Measurements from ENCODE around the gene TNFRSF14.
A peak's percentile ranks its signal among the peaks of the same experiment; 100 is the strongest.

The TNFRSF14 gene

DNA sequence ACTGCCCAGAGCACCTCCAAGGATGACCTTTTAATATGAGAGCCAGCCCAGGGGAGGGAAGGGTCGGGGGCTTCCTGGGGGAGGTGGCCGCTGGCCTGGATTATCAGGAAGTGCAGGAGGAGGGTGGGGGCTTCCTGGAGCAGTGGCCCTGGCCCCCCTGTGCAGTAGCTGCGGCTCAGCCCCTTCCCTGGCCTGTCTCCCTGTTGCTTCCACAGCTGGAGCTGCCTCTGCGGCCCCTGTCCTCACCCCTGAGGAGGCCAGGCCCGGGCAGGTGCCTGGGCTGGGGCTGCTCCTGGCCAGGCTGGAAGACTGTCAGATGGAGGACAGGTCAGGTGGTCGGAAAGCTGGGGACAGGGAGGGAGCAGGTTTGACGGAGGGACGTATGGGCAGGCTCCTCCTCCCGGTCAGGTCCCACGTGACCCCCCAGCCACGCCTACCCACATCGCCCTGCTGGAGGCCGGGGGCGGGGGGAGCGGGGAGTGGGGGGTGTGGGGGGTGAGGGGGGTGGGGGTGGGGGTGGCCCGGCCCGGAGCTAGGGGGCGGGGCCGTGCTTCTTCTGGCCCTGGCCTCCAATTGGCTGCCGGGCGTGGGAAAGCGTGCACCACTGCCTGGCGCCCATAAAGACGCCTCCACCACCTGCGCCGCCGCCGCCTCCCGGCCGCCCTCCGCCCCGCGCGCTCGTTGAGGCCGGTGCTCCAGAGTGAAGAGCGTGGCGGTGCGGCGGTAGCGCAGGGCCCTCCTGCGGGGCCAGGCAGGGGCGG is 10.2 kb upstream of the TNFRSF14 start:
- TF ChIP-seq ZNF8 (CRISPR knock-in tag; IDR thresholded peaks at IDR 0.05): no peak
- 0 out of 2 replicates have a peak, but pooled peaks have one; percentile 33 for TF ChIP-seq ZFP3 (CRISPR knock-in tag; IDR thresholded peaks at IDR 0.05)
- peak; percentile 72 for ATAC-seq

DNA sequence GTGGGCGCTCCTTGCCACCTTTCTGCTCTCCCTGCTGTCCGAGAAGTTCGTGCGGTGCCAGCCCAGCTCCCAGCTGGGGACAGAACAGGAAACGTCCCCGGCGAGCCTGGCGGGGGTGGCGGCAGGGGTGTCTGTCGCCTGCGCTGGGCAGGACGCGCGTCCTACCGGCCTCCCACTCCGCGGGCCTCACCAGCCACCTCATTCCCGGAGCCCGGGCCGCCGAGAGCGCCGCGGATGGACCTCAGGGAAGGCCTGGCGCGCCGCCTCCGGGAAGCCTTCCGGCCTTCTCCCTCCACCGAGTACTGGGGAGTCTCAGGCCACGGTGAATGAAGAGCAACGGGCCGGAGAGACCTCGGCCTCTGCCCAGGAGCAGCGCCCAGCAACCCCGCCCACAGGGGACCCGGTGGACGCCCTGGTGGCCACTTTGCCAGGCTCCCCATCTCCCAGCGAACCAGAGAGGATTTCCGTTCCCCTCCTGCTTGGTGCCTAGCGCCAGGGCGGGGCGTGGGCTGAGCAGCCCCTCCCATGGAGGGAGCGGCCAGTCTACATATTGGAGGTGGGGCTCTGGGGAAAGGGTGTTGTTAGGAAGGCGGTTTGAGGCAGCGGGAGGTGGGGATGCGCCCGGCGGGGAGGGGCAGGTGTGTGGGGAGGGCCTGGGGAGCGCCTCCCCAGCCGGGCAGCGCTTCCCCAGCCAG is 9.5 kb upstream of the TNFRSF14 start:
- peak; percentile 85 for ATAC-seq
- TF ChIP-seq CSDC2 (CRISPR knock-in tag; IDR thresholded peaks at IDR 0.05): no peak
- TF ChIP-seq ZC3H10 (CRISPR knock-in tag; IDR thresholded peaks at IDR 0.05): no peak
- TF ChIP-seq GLIS3 (CRISPR knock-in tag; IDR thresholded peaks at IDR 0.05): no peak
- TF ChIP-seq OSR1 (CRISPR knock-in tag; IDR thresholded peaks at IDR 0.05): no peak
- TF ChIP-seq, protein P1, sequence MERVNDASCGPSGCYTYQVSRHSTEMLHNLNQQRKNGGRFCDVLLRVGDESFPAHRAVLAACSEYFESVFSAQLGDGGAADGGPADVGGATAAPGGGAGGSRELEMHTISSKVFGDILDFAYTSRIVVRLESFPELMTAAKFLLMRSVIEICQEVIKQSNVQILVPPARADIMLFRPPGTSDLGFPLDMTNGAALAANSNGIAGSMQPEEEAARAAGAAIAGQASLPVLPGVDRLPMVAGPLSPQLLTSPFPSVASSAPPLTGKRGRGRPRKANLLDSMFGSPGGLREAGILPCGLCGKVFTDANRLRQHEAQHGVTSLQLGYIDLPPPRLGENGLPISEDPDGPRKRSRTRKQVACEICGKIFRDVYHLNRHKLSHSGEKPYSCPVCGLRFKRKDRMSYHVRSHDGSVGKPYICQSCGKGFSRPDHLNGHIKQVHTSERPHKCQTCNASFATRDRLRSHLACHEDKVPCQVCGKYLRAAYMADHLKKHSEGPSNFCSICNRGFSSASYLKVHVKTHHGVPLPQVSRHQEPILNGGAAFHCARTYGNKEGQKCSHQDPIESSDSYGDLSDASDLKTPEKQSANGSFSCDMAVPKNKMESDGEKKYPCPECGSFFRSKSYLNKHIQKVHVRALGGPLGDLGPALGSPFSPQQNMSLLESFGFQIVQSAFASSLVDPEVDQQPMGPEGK (CRISPR knock-in tag; IDR thresholded peaks at IDR 0.05; ENCODE audit: borderline replicate concordance): peak; percentile 49; the same call in 1 of the 2 replicates
- TF ChIP-seq ZFP3 (CRISPR knock-in tag; IDR thresholded peaks at IDR 0.05): no peak
- TF ChIP-seq ZFP30 (CRISPR knock-in tag; IDR thresholded peaks at IDR 0.05): no peak
- TF ChIP-seq, protein P2, sequence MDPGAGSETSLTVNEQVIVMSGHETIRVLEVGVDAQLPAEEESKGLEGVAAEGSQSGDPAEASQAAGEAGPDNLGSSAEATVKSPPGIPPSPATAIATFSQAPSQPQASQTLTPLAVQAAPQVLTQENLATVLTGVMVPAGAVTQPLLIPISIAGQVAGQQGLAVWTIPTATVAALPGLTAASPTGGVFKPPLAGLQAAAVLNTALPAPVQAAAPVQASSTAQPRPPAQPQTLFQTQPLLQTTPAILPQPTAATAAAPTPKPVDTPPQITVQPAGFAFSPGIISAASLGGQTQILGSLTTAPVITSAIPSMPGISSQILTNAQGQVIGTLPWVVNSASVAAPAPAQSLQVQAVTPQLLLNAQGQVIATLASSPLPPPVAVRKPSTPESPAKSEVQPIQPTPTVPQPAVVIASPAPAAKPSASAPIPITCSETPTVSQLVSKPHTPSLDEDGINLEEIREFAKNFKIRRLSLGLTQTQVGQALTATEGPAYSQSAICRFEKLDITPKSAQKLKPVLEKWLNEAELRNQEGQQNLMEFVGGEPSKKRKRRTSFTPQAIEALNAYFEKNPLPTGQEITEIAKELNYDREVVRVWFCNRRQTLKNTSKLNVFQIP (CRISPR knock-in tag; IDR thresholded peaks at IDR 0.05; ENCODE audit: borderline replicate concordance, low read depth): no peak

DNA sequence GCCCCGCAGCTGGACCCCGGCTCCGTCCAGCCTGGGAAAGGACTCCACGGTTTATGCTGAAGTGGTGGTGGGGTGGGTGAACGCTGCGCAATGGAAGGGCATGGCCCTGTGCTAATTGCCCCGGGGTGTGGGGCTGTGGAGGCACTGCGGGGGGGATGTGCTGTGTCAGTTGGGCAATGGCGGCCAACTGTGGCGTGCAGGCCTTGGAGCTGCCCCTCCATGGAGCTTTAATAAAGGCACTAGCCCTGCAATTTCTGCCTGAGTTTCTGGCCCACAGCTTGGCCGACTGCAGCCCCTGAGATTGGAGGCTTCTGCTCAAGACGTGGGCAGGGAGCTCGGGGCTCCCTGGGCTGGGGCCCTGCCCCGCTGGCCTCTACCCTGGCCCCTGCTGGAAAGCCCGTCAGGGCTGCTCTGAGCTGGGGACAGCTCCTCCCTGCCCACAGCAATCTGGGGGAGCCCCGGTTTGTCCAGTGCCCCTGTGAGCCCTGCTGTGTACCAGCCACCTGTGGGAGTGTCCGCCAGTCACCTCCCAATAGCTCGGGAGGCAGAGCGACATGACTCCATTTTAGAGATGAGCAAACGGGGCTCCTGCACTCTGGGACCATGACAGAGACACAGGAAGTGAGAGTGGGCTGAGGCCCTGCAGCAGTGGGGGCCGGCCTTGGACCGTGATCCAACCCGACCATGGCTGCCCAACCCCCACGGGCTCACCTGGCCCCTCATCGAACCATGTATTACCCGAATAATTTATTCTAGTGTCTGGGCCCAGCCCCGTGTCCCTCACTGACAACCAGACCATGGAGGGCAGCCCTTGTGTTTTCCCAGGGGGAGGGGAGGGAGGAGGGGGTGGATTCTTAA is 8.7 kb upstream of the TNFRSF14 start:
- no peak for TF ChIP-seq PPARA (CRISPR knock-in tag; IDR thresholded peaks at IDR 0.05; ENCODE audit: borderline replicate concordance)
- TF ChIP-seq ISL1 (CRISPR knock-in tag; IDR thresholded peaks at IDR 0.05): no peak
- TF ChIP-seq ZNF70 (CRISPR knock-in tag; IDR thresholded peaks at IDR 0.05): no peak
- no peak for TF ChIP-seq ZNF565 (CRISPR knock-in tag; conservative IDR thresholded peaks at IDR 0.05; ENCODE audit: low read depth)
- TF ChIP-seq ZFP30 (CRISPR knock-in tag; IDR thresholded peaks at IDR 0.05): no peak
- TF ChIP-seq ZC3H10 (CRISPR knock-in tag; IDR thresholded peaks at IDR 0.05): no peak
- TF ChIP-seq, protein P1 (CRISPR knock-in tag; IDR thresholded peaks at IDR 0.05; ENCODE audit: borderline replicate concordance): no peak
- no peak for TF ChIP-seq CSDC2 (CRISPR knock-in tag; IDR thresholded peaks at IDR 0.05)
- peak; percentile 12 for ATAC-seq

DNA sequence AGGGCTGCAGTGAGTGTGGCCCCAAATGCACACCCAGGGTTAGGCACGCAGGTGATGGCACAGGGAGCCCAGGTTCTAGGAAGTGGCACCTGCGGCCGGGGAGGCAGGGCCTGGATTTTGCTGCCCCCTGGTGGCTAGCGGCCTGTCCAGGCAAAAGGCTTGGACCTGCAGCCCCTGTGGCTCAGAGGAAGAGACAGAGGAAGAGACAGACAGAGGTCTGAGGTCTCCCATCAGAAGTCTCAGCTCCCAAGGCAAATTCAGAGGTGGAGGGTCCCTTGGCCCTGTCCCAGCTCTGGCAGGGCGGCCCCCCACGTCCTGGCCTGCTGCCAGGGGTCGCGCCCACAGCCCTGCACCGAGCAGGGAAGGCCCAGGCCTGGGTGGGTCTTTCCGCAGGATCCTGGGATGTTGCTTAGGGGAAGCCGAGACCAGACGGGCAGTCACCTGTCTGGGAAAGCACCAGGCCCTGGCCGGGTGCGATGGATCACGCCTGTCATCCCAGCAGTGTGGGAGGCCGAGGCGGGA is 8.0 kb upstream of the TNFRSF14 start:
- TF ChIP-seq ZNF70 (CRISPR knock-in tag; IDR thresholded peaks at IDR 0.05): no peak
- TF ChIP-seq RARB (CRISPR knock-in tag; IDR thresholded peaks at IDR 0.05): no peak
- no peak for TF ChIP-seq TCF4 (CRISPR knock-in tag; IDR thresholded peaks at IDR 0.05; ENCODE audit: borderline replicate concordance)
- no peak for TF ChIP-seq GLIS3 (CRISPR knock-in tag; IDR thresholded peaks at IDR 0.05)
- no peak for TF ChIP-seq OSR1 (CRISPR knock-in tag; IDR thresholded peaks at IDR 0.05)
- TF ChIP-seq PPARA (CRISPR knock-in tag; IDR thresholded peaks at IDR 0.05; ENCODE audit: borderline replicate concordance): no peak
- TF ChIP-seq ISL1 (CRISPR knock-in tag; IDR thresholded peaks at IDR 0.05): no peak
- TF ChIP-seq, protein P3, sequence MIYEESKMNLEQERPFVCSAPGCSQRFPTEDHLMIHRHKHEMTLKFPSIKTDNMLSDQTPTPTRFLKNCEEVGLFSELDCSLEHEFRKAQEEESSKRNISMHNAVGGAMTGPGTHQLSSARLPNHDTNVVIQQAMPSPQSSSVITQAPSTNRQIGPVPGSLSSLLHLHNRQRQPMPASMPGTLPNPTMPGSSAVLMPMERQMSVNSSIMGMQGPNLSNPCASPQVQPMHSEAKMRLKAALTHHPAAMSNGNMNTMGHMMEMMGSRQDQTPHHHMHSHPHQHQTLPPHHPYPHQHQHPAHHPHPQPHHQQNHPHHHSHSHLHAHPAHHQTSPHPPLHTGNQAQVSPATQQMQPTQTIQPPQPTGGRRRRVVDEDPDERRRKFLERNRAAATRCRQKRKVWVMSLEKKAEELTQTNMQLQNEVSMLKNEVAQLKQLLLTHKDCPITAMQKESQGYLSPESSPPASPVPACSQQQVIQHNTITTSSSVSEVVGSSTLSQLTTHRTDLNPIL (CRISPR knock-in tag; IDR thresholded peaks at IDR 0.05; ENCODE audit: low read depth): no peak
- TF ChIP-seq, protein P1 (CRISPR knock-in tag; IDR thresholded peaks at IDR 0.05; ENCODE audit: borderline replicate concordance): no peak
- no peak for TF ChIP-seq ESRRG (CRISPR knock-in tag; IDR thresholded peaks at IDR 0.05)
- TF ChIP-seq, protein P4, sequence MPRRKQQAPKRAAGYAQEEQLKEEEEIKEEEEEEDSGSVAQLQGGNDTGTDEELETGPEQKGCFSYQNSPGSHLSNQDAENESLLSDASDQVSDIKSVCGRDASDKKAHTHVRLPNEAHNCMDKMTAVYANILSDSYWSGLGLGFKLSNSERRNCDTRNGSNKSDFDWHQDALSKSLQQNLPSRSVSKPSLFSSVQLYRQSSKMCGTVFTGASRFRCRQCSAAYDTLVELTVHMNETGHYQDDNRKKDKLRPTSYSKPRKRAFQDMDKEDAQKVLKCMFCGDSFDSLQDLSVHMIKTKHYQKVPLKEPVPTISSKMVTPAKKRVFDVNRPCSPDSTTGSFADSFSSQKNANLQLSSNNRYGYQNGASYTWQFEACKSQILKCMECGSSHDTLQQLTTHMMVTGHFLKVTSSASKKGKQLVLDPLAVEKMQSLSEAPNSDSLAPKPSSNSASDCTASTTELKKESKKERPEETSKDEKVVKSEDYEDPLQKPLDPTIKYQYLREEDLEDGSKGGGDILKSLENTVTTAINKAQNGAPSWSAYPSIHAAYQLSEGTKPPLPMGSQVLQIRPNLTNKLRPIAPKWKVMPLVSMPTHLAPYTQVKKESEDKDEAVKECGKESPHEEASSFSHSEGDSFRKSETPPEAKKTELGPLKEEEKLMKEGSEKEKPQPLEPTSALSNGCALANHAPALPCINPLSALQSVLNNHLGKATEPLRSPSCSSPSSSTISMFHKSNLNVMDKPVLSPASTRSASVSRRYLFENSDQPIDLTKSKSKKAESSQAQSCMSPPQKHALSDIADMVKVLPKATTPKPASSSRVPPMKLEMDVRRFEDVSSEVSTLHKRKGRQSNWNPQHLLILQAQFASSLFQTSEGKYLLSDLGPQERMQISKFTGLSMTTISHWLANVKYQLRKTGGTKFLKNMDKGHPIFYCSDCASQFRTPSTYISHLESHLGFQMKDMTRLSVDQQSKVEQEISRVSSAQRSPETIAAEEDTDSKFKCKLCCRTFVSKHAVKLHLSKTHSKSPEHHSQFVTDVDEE (CRISPR knock-in tag; IDR thresholded peaks at IDR 0.05): no peak
- no peak for TF ChIP-seq ZNF565 (CRISPR knock-in tag; conservative IDR thresholded peaks at IDR 0.05; ENCODE audit: low read depth)
- TF ChIP-seq ZC3H10 (CRISPR knock-in tag; IDR thresholded peaks at IDR 0.05): no peak
- TF ChIP-seq ARNTL (CRISPR knock-in tag; IDR thresholded peaks at IDR 0.05; ENCODE audit: borderline replicate concordance, low read depth): no peak
- ATAC-seq: peak; percentile 62

All from SK-N-SH treated with all-trans-retinoic acid at 6 μM for 48 hours (cell line).